Type B pancreatic cell (in vitro differentiated cells): ENCODE data around the gene NGF. TPM values are rescaled to one million over a fixed set of nuclear protein-coding genes. Genes with fewer than 3 reads are reported as not detected.

ENCODE experiments used
- DNase-seq: peaks from one replicate; pipeline ENCODE4 v3.0.0; 2021; ENCODE audit warnings: mixed read lengths; ENCODE audit not compliant: unreplicated experiment; ENCODE audit errors: extremely low spot score
- H3K27ac Mint-ChIP-seq: 2 replicates; pipeline ENCODE4 v1.8.0; 2021; ENCODE audit warnings: mild to moderate bottlenecking, mixed read lengths
- H3K27me3 Mint-ChIP-seq: 2 replicates; pipeline ENCODE4 v1.8.0; 2021; ENCODE audit warnings: mixed read lengths
- H3K36me3 Mint-ChIP-seq: 2 replicates; pipeline ENCODE4 v1.8.0; 2021; ENCODE audit warnings: mixed read lengths
- H3K4me1 Mint-ChIP-seq: one replicate; pipeline ENCODE4 v1.8.0; 2021; ENCODE audit warnings: mixed read lengths; ENCODE audit not compliant: unreplicated experiment
- H3K4me3 Mint-ChIP-seq: 2 replicates; pipeline ENCODE4 v1.8.0; 2021; ENCODE audit warnings: mild to moderate bottlenecking, mixed read lengths
- H3K9me3 Mint-ChIP-seq: 2 replicates; pipeline ENCODE4 v1.8.0; 2021; ENCODE audit warnings: mixed read lengths
- CTCF ChIP-seq: fragments of 200-600 bp; sonication (generic); conservative IDR thresholded peaks from 2 replicates; pipeline ENCODE4 v1.5.0; 2021; ENCODE audit warnings: antibody characterized with exemption, mild to moderate bottlenecking
- total RNA-seq: library from RNA; stranded (reverse); gene quantifications from 2 replicates; pipeline ENCODE4 v1.2.1, GENCODE V29; 2021; ENCODE audit warnings: low replicate concordance

Gene NGF
- total RNA-seq, 1 donor from 2014 or later = 3.3 TPM

DNA sequence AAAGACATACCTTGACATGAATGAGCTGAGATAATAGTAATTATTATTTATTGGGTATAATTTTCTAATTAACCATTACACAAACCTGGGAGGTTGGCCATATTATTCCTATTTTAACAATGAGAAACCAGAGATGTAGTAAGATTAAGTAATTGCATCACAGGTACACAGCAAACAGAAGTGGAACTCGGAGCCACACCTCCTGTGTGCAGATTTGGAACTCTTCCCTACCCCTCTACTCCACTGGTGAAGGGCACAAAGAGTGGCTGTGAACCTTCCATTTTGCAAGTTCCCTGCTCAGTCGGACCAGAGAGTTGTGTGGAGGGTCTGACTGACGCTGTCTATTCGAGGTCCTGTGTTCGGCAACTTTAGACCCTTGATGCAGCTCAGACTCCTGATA is 45.0 kb downstream of the NGF start:
- H3K4me1 Mint-ChIP-seq = peaks cover 3% of the 10 kb centered on the region
- no peaks in the 10 kb centered on the region for H3K9me3 Mint-ChIP-seq
- peaks cover 4% of the 10 kb centered on the region for H3K36me3 Mint-ChIP-seq
- peaks cover 3% of the 10 kb centered on the region for H3K27me3 Mint-ChIP-seq
- H3K27ac Mint-ChIP-seq = no peak overlapping the region
- no peak for DNase-seq
- no peak for TF ChIP-seq CTCF
- no peak overlapping the region for H3K4me3 Mint-ChIP-seq

DNA sequence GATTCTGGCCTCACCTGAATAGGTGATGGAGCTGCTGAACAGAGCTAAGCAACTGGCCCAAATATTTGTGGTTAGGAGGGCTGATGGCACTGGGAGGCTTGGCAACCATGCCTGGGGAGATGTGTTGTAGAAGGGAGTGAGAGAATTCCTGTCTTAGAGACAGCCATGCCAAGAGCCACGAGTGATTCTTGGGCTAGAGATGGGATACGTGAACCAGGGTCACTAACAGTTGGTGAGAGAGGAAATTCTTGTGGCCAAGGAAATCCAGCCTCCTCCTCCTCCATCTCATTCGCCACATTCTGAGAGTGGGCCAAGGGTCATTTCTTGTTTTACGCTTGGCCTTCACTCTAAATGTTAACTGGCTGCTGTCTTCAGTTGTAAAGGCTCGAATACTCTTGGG is 46.3 kb downstream of the NGF start:
- no peak overlapping the region for H3K4me3 Mint-ChIP-seq
- peaks cover 4% of the 10 kb centered on the region for H3K36me3 Mint-ChIP-seq
- peaks cover 3% of the 10 kb centered on the region for H3K4me1 Mint-ChIP-seq
- H3K9me3 Mint-ChIP-seq = no peaks in the 10 kb centered on the region
- no peak for TF ChIP-seq CTCF
- peaks cover 3% of the 10 kb centered on the region for H3K27me3 Mint-ChIP-seq
- no peak overlapping the region for H3K27ac Mint-ChIP-seq
- no peak for DNase-seq

DNA sequence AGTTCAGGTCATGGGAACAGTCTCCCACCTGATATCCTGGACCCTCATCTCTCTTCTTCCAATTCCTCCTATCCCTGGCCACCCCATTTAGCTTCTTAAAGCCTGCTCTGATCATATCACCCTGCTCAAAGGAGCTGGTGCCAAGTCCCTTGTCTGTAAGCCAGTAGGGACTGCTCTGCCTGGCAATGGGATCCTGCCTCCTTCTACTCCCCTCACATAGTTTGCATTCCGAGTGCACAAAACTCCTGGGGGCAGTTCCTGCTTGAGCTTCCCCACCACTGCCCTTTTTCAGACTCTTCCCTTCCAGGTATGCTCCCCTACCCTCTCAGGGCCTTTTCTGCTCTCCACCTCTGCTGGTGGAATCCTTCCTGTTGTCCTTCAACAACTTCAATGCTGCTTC is 48.1 kb downstream of the NGF start:
- Mint-ChIP-seq H3K36me3 (peaks cover 4% of the 10 kb centered on the region), H3K27ac (no peak overlapping the region), H3K4me1 (peaks cover 10% of the 10 kb centered on the region), H3K4me3 (no peak overlapping the region), H3K27me3 (peaks cover 8% of the 10 kb centered on the region), H3K9me3 (no peaks in the 10 kb centered on the region)
- DNase-seq = no peak
- no peak for TF ChIP-seq CTCF

- no peak for TF ChIP-seq CTCF
- Mint-ChIP-seq H3K27ac (no peak overlapping the region), H3K9me3 (no peaks in the 10 kb centered on the region), H3K4me3 (no peak overlapping the region), H3K36me3 (peaks cover 4% of the 10 kb centered on the region), H3K4me1 (peaks cover 11% of the 10 kb centered on the region), H3K27me3 (peaks cover 10% of the 10 kb centered on the region)
- DNase-seq = no peak
These were observed 49.4 kb downstream of the NGF start for GRCh38 chr1:115288591-115289198.

DNA sequence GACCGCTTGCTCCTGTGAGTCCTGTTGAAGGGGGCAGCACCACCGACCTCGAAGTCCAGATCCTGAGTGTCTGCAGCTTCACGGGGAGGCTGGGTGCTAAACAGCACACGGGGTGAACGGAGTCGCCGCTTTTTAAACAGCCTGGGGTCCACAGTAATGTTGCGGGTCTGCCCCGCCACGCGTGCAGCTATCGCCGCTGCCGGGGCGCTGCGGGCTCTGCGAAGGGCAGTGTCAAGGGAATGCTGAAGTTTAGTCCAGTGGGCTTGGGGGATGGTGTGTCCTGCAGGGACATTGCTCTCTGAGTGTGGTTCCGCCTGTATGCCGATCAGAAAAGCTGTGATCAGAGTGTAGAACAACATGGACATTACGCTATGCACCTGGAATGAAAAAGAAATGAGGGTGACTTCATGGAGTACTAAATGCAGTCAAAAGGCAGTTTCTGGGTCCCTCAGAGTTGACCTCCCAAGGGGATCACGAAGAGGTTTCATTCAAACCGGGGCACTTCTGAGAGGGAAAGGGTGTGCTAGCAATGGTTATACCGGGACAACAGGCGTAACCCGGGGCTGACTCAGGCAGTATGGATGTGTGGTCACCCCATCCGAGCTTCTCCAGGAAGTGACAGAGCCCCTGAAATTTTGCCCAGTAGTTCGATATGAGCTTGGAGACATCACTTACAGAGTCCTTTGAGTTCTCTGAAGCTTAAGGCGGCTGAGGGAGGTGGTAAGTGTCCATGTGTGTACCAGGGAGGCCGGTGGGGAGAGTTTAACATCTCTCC is 51.4 kb downstream of the NGF start:
- Mint-ChIP-seq H3K27me3 (peaks cover 10% of the 10 kb centered on the region), H3K27ac (no peak overlapping the region), H3K36me3 (peaks cover 3% of the 10 kb centered on the region), H3K4me1 (peaks cover 11% of the 10 kb centered on the region), H3K4me3 (no peak overlapping the region), H3K9me3 (no peaks in the 10 kb centered on the region)
- no peak for TF ChIP-seq CTCF
- no peak for DNase-seq
